VCaP (cell line): Measurements from ENCODE around the gene TMEM131.

Experiments
- H3K27ac ChIP-seq: fragments of 450-650 bp; 2 replicates; pipeline ENCODE4 v1.5.1; 2017
- TF ChIP-seq, protein P1 (sequence below): fragments of 450-650 bp; conservative IDR thresholded peaks from 2 replicates; pipeline ENCODE4 v1.5.1; 2017; ENCODE audit warnings: mild to moderate bottlenecking, moderate library complexity

TMEM131 gene

DNA sequence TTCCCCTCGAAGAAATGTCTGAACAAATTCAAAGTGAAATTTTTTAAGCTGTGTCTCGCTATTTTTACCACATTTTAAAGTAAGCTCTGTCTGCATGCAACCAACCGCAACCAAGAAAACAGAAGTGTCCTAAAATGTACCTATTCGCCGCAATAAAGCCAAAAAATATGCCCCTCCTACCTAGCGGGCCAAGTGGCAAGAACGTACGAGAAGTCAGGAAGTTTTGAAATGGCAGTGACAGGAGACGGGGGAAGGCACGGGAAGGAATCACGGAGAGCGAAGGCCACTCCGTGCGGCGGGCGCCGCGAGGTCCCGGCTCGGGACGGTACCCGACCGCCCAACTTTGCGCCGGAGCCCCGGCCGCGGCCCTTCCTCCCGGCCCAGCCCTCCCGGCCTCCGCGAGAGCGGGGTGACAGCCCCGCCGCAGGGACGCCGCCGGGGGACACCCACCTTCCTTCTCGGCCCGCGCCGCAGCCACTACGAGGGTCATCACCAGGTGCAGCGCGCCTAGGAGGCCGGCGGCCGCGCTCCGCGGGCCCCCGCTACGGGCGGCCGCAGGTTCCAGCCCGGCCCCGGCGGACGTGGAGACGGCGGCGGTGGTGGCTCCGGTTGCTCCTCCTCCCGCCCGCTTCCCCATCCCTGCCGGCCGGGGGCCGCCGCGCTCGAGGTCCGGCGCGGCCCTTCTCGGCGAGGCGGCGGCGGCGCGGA lies 568 bp downstream of the TMEM131 start:
- TF ChIP-seq, protein P1, sequence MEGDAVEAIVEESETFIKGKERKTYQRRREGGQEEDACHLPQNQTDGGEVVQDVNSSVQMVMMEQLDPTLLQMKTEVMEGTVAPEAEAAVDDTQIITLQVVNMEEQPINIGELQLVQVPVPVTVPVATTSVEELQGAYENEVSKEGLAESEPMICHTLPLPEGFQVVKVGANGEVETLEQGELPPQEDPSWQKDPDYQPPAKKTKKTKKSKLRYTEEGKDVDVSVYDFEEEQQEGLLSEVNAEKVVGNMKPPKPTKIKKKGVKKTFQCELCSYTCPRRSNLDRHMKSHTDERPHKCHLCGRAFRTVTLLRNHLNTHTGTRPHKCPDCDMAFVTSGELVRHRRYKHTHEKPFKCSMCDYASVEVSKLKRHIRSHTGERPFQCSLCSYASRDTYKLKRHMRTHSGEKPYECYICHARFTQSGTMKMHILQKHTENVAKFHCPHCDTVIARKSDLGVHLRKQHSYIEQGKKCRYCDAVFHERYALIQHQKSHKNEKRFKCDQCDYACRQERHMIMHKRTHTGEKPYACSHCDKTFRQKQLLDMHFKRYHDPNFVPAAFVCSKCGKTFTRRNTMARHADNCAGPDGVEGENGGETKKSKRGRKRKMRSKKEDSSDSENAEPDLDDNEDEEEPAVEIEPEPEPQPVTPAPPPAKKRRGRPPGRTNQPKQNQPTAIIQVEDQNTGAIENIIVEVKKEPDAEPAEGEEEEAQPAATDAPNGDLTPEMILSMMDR = no peak
- H3K27ac ChIP-seq = peak overlapping the region; percentile 98

DNA sequence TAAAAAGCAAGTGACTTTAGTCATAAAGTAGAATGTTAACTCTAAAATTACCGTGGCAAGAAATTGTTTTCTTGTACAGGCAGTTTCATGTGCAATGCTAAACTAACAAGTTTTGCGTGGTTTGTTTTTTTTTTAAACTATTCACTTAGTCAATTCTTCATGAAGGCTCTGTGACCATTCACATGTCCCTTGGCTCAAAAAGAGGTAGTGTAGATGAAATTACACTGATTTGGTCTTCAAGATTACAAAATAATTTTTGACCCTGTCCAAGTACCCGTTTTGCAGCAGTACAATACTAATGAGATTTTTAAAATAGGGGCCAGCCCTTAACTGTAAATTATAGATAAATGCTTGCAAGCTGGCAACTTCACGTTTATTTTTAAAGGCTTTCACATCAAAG lies 1.3 kb downstream of the TMEM131 start:
- H3K27ac ChIP-seq = peak overlapping the region; percentile 98
- TF ChIP-seq, protein P1 = no peak

DNA sequence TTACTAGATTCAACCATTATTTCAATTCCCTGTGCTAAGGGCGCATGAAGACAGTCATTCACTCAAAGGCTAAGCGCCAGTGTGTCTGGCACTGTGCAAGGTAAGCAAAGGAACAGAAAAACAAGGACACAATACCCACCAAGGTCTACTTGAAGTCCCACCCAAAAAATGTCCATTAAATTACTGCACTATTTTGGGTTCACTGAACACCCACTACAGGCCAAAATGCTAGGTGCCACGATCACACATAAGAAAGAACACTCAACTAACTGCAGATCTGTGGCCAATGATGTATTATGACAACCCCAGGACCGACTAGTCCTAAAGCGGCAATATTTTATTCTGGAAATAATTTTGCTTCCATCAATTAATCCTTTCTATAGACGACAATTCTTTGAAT lies 1.8 kb downstream of the TMEM131 start:
- H3K27ac ChIP-seq = peak overlapping the region; percentile 98
- TF ChIP-seq, protein P1 = no peak

DNA sequence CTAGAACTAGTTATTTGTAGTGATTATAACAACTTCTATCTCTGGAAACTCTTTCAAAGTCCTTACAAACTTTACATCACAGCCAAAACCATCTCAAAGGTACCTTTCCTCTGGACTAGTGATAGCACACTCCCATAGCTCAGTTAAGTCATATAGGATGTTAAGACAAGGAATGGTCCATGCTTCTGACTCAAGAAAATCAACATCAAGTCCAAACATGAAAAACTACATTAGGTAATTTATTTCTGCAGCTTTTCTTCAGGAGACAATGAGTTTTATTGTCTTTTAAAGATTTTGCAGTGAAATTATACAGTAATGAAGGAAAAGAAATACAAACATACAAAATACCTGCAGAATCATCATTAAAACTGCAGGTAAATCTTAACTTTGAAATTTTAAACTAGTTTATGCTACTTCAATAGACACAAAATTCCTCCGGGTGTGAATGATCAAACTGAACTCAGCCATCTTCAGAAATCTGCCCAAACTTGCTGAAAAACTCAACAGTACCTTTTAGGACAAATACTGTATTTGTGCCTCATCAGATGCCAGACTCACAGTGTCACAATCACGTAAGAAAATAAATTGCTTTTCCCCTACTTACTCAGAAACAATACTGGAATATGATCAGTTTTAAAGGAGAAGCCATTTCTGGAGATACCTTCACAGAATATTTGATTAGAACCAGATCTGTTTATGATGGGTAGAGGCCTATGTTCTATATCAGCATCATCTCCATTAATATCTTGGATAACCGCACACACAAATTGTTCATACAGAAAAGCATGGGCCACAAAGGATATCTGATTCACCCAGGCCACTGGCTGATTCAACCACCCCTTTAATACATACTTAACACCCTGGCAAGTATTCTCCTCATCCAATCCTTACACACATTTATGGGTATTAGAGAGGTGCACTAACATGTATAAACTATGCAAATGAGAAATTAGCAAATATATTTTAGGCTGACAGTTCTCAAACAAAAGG lies 2.6 kb downstream of the TMEM131 start:
- TF ChIP-seq, protein P1 = no peak
- H3K27ac ChIP-seq = peak overlapping the region; percentile 98

DNA sequence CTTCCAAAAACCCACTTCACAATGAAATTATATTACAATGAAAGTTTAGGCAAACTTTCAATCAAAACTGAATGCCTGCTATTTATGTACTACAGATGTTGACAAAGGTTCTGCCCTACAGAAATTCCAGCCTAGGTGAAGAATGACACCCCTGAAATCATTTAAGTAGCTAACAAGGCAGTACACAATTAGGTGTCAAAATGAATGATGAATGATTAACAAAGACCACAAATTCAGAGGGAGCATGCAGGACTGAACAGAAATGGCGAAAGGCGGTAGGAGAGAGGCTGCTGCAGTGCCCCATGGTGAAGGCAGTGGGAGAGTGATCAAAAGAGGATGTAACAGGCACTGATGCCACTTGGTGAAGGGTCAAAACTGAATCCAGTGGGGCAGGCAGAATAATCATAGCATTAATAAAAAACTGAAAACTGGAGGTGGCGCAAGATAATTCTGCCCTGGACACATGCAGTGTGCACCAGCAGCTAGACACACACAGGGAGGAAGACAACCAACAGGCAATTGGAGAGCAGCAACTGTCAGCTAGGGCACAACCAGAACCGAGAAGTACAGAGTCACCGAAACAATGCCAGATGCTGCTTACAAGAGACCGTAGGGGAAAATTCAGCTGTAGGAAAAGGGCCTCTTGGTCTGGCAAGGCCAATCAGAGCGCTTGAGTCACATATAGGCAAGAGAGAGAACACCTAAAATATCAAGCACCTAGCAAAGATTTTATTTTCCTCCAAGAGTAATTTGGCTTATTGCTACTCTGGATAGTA lies 4.5 kb downstream of the TMEM131 start:
- TF ChIP-seq, protein P1 = no peak
- peak overlapping the region; percentile 98 for H3K27ac ChIP-seq

DNA sequence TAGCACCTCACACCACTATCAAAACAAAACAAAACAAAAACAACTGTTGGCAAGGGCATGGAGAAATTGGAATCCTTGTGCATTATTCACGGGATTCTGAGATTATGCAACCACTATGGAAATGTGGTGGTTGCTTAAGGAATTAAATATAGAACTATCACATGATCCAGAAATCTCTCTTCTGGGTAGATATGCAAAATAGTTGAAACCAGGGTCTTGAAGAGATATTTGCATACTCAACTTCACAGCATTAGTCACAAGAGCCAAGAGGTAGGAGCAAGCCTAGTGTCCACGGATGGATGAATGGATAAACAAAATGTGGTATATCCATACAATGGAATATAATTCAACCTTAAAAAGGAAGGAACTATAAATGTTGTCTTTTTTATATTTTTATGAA lies 7.0 kb downstream of the TMEM131 start:
- no peak overlapping the region for H3K27ac ChIP-seq
- TF ChIP-seq, protein P1 = no peak

DNA sequence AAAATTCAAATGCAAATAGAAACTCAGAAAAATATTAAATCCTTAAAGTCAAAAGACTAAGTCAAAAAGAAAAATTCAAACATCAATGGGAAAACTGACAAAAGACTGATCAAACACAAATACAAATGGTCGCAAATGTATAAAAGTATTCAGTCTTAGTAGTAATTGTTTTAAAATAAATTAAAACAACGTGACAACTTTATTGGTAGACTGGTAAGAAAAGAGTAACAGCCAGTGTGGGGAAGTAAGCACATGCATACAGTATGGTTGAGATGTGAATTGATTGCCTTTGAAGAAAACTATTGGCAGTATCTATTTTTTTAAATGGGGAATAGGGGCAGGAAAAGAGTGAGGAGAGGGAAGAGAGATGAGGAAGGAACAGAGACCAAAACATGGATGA lies 9.8 kb downstream of the TMEM131 start:
- no peak overlapping the region for H3K27ac ChIP-seq
- TF ChIP-seq, protein P1 = no peak
